ENCODE measurements around the gene SELENOW. TPM values are rescaled to one million over a fixed set of nuclear protein-coding genes. Genes with fewer than 3 reads are reported as not detected.
A peak's percentile ranks its signal among the peaks of the same experiment; 100 is the strongest.
"Not testable (repeated sequence)": the region's sequence is repeated elsewhere in the genome, so short reads cannot be mapped to it uniquely, and the experiment has no call there.

Gene SELENOW
- total RNA-seq, 2 donors from 2014 or later: 1,458 to 1,507 TPM

DNA sequence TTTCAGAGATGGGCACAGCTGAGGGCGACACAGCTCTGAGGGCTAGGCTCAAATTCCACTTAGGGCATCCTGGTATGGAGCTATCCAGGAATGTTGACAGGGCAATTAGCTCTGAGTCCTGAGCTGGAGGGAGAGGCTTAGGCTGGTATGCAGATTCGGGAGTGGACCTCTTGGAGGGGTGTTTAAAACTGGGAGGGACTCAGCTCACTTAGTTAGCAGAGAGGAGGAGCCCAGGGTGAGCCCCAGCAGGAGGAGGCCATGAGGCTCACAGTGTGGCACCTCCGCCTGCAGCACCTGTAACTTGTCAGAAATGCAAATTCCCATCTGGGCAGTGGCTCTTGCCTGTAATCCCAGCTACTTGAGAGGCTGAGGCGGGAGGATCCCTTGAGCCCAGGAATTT is 43.4 kb upstream of the SELENOW start:
- H3K27ac ChIP-seq: no peak overlapping the region
- peaks cover 0 to 4% of the 10 kb centered on the region in 2 donors for H3K4me1 ChIP-seq
- H3K9me3 ChIP-seq: no peaks in the 10 kb centered on the region
- TF ChIP-seq, protein P1, sequence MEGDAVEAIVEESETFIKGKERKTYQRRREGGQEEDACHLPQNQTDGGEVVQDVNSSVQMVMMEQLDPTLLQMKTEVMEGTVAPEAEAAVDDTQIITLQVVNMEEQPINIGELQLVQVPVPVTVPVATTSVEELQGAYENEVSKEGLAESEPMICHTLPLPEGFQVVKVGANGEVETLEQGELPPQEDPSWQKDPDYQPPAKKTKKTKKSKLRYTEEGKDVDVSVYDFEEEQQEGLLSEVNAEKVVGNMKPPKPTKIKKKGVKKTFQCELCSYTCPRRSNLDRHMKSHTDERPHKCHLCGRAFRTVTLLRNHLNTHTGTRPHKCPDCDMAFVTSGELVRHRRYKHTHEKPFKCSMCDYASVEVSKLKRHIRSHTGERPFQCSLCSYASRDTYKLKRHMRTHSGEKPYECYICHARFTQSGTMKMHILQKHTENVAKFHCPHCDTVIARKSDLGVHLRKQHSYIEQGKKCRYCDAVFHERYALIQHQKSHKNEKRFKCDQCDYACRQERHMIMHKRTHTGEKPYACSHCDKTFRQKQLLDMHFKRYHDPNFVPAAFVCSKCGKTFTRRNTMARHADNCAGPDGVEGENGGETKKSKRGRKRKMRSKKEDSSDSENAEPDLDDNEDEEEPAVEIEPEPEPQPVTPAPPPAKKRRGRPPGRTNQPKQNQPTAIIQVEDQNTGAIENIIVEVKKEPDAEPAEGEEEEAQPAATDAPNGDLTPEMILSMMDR (IDR thresholded peaks at IDR 0.05): no peak
- no peak for DNase-seq (ENCODE audit: low spot score)
- H3K27me3 ChIP-seq: no peaks in the 10 kb centered on the region
- H3K36me3 ChIP-seq: peaks cover 42% of the 10 kb centered on the region
- H3K4me3 ChIP-seq: no peak overlapping the region

DNA sequence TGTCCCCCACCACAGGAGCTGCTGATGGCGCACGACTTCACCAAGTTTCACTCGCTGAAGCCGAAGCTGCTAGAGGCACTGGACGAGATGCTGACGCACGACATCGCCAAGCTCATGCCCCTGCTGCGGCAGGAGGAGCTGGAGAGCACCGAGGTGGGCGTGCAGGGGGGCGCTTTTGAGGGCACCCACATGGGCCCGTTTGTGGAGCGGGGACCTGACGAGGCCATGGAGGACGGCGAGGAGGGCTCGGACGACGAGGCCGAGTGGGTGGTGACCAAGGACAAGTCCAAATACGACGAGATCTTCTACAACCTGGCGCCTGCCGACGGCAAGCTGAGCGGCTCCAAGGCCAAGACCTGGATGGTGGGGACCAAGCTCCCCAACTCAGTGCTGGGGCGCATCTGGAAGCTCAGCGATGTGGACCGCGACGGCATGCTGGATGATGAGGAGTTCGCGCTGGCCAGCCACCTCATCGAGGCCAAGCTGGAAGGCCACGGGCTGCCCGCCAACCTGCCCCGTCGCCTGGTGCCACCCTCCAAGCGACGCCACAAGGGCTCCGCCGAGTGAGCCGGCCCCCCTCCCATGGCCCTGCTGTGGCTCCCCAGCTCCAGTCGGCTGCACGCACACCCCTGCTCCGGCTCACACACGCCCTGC is 37.5 kb upstream of the SELENOW start:
- Histone ChIP-seq H3K4me3 (no peak overlapping the region), H3K9me3 (no peaks in the 10 kb centered on the region), H3K36me3 (peaks cover 39% of the 10 kb centered on the region), H3K4me1 (peaks cover 0 to 35% of the 10 kb centered on the region in 2 donors), H3K27ac (no peak overlapping the region), H3K27me3 (no peaks in the 10 kb centered on the region)
- TF ChIP-seq, protein P1 (IDR thresholded peaks at IDR 0.05): no peak
- DNase-seq (ENCODE audit: low spot score): no peak

DNA sequence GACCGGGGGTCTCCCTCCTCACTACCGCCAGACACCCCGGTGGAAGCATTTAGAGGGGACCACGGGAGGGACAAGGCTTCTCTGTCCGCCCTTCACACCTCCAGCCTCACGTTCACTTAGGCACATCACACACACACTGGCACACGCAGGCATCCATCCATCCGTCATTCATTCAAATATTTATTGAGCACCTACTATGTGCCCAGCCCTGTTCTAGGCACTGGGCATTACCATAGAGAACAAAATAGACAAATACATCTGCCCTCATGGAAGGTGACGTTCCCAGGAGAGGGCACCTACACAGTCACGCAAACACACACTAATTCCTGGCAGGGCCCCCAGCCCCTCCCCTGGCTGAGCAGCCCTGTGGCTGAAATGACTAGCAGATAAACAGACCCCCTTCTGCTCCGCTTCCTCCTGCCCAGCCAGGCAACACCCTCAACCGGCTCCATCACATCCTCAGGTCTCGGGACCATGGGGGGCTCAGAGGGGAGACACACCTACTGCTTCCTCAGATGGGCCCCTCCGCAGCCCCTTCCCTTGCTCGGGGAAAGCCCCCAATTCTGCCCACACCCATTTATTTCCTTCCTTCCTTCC is 36.9 kb upstream of the SELENOW start:
- DNase-seq (ENCODE audit: low spot score): no peak
- Histone ChIP-seq H3K9me3 (no peaks in the 10 kb centered on the region), H3K4me1 (peaks cover 0 to 41% of the 10 kb centered on the region in 2 donors), H3K27ac (peak overlapping the region; percentile 94 to 98), H3K36me3 (peaks cover 34% of the 10 kb centered on the region), H3K27me3 (no peaks in the 10 kb centered on the region), H3K4me3 (no peak overlapping the region)
- TF ChIP-seq, protein P1 (IDR thresholded peaks at IDR 0.05): no peak

DNA sequence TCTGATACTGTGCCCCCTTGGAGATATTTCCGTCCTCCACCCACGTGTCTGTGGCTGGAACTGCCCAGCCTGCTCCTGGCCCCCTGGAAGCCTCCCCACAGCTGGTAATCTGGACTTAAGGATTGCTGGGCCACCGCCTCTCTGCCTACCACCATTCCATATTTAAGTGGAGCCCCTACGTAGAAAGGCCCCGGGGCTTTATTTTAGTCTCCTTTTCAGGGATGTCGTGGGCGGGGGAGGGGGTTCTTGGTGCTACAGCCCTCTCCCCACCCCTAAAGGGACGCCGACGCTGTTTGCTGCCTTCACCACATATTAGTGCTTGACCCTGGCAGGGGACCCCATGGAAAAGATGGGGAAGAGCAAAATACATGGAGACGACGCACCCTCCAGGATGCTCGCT is 35.9 kb upstream of the SELENOW start:
- Histone ChIP-seq H3K36me3 (peaks cover 38% of the 10 kb centered on the region), H3K4me3 (peak overlapping the region in 1 of 2 donors; percentile 43), H3K27ac (peak overlapping the region; percentile 94 to 98), H3K27me3 (no peaks in the 10 kb centered on the region), H3K4me1 (peaks cover 0 to 45% of the 10 kb centered on the region in 2 donors), H3K9me3 (no peaks in the 10 kb centered on the region)
- TF ChIP-seq, protein P1 (IDR thresholded peaks at IDR 0.05): no peak
- no peak for DNase-seq (ENCODE audit: low spot score)

DNA sequence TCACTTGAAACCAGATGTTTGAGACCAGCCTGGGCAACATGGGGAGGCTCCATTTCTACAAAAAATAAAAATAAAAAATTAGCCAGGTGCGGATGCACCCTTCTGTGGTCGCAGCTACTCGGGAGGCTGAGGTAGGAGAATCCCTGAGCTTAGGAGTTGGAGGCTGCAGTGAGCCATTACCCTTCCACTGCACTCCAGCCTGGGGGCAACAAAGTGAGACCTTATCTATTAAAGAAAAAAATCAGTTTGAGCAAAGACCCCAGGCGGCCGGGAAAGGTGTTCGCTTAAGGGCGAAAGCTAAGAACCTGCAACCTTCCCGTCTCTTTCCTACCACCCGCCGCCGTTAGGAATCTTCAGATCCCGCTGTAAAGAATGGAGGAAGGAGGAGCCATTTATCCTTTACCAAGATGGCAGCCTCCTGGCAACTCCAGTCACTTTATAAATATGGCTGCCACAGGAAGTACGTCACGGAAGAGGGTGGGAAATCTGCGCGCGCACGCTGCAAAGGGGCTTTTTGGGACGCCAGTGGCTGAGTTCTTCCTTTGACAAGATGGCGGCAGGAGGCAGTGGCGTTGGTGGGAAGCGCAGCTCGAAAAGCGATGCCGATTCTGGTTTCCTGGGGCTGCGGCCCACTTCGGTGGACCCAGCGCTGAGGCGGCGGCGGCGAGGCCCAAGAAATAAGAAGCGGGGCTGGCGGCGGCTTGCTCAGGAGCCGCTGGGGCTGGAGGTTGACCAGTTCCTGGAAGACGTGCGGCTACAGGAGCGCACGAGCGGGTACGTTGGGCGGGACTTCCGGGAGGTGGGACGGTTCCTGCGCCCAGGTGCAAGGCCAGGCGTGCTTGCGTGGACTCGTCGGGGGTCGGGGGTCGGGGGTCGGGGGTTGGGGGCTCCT is 33.2 kb upstream of the SELENOW start, which contains the start of gene NOP53:
Gene NOP53, plus strand, starts transcription at position 537 of the 892 bp plus-strand sequence. Its CDS starts 14 bp downstream, at position 551.
- peak within 1 kb of the TSS; percentile 97 to 98 for H3K27ac ChIP-seq
- no peaks in the 10 kb centered on the region for H3K27me3 ChIP-seq
- H3K4me1 ChIP-seq: peaks cover 0 to 45% of the 10 kb centered on the region in 2 donors
- H3K36me3 ChIP-seq: peaks cover 44% of the 10 kb centered on the region
- peak within 1 kb of the TSS; percentile 75 to 76 for H3K4me3 ChIP-seq
- TF ChIP-seq, protein P1 (IDR thresholded peaks at IDR 0.05): peak in 1 of 2 donors; percentile 25
- peak; percentile 99 for DNase-seq (ENCODE audit: low spot score)
- no peaks in the 10 kb centered on the region for H3K9me3 ChIP-seq

DNA sequence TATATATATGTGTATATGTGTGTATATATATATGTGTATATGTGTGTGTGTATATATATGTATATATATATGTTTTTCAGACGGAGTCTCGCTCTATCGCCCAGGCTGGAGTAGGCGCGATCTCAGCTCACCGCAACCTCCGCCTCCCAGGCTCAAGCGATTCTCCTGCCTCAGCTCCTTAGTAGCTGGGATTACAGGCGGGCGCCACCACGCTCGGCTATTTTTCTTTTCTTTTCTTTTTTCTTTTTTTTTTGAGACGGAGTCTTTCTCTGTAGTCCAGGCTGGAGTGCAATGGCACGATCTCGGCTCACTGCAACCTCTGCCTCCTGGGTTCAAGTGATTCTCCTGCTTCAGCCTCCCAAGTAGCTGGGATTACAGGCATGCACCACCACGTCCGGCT is 32.4 kb upstream of the SELENOW start:
- Histone ChIP-seq H3K27ac (peak overlapping the region in 1 of 2 donors; percentile 97), H3K4me3 (peak overlapping the region; percentile 75 to 76), H3K36me3 (peaks cover 47% of the 10 kb centered on the region), H3K4me1 (peaks cover 0 to 45% of the 10 kb centered on the region in 2 donors)
- not testable (repeated sequence) for DNase-seq (ENCODE audit: low spot score); H3K27me3 ChIP-seq; H3K9me3 ChIP-seq

All from right atrium auricular region (tissue), 2 donors.